Kidney epithelial cell (primary cell): ENCODE measurements around the gene JMJD1C. TPM values are rescaled to one million over a fixed set of nuclear protein-coding genes. Genes with fewer than 3 reads are reported as not detected.

Experiments
- DNase-seq: peaks from one replicate; pipeline ENCODE4 v3.0.0-alpha.2; 2010; ENCODE audit warnings: low read depth
- H3K27me3 ChIP-seq: 2 replicates; pipeline ENCODE4 v1.6.0; 2011; ENCODE audit warnings: low read length; ENCODE audit not compliant: control insufficient read depth, insufficient read depth
- H3K36me3 ChIP-seq: 2 replicates; pipeline ENCODE4 v1.5.1; 2011; ENCODE audit warnings: low read length; ENCODE audit not compliant: control insufficient read depth, insufficient read depth
- H3K4me3 ChIP-seq: 2 replicates; pipeline ENCODE4 v1.5.1; 2011; ENCODE audit warnings: low read depth, mild to moderate bottlenecking, control low read depth, low read length
- total RNA-seq: library from RNA; depleted of rRNA; stranded (reverse); fragments of >200 nt; gene quantifications from 2 replicates; pipeline ENCODE4 v1.2.3, GENCODE V29; 2015
- TF ChIP-seq, protein P1 (sequence below): IDR thresholded peaks from 2 replicates; pipeline ENCODE4 v1.5.1; 2011; ENCODE audit warnings: mild to moderate bottlenecking, moderate library complexity, low read length, control low read depth, inconsistent platforms; ENCODE audit not compliant: insufficient read depth, poor library complexity, severe bottlenecking

Gene JMJD1C
- total RNA-seq, 1 donor from 2014 or later, result 90.3 TPM

DNA sequence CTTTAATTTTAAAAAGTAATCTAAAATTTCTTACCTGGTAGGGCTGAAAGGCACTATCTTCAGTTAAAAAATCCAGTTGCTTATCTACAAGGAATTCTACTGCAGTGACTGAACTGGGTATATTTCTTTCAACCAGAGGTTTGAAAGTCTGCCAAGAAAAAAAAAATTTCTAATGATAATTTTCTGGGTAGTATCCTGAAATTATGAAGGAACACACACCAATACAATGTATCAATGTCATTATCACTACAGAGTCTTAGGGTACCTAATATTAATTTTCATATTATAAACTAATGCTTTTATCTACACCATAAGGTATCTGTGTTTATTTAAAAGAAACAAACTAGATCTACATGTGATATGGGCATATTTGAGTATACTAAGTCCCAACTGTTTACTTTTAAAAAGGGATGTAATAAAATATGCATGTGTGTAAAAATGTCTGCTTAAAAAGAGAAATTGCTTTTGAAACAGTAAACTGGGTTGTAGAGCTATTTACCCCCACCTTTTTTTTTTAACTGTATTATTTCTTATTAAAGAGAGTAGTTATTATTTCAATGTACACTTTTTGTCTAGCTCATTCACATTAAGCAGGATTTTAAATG, 201.1 kb downstream of the JMJD1C start:
- Histone ChIP-seq H3K4me3 (peak overlapping the region; percentile 54), H3K27me3 (no peaks in the 10 kb centered on the region), H3K36me3 (no peaks in the 10 kb centered on the region)
- no peak for DNase-seq
- TF ChIP-seq, protein P1, sequence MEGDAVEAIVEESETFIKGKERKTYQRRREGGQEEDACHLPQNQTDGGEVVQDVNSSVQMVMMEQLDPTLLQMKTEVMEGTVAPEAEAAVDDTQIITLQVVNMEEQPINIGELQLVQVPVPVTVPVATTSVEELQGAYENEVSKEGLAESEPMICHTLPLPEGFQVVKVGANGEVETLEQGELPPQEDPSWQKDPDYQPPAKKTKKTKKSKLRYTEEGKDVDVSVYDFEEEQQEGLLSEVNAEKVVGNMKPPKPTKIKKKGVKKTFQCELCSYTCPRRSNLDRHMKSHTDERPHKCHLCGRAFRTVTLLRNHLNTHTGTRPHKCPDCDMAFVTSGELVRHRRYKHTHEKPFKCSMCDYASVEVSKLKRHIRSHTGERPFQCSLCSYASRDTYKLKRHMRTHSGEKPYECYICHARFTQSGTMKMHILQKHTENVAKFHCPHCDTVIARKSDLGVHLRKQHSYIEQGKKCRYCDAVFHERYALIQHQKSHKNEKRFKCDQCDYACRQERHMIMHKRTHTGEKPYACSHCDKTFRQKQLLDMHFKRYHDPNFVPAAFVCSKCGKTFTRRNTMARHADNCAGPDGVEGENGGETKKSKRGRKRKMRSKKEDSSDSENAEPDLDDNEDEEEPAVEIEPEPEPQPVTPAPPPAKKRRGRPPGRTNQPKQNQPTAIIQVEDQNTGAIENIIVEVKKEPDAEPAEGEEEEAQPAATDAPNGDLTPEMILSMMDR, result no peak

DNA sequence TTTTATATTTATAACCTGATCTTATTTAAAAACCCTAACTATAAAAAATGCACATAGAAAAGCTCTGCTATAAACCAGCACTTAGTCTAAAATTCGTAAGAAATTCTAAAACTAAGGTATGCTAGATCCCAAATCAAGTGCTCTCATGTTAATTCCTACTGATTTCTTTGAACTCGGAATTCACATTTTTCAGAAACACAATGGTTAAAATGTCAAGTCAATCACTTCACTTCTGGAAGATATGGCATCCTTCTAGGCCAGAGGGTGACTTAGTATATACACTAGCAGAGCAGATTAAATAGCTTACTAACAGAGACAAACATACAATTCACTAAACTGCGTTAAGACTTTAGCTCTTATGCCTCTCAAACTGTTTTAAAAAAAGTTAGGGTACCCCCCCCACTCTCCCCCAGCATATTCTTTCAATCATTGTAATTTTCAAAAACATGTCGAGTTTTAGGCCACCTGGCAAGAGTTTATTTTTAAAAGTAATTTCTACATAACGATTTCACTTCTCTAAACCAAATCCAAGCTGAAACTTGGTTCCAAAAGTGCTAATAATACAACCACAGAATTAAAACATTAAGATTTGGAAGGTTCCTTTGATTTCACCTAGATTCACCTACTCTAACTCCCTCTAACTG, 203.2 kb downstream of the JMJD1C start:
- H3K4me3 ChIP-seq, result no peak overlapping the region
- TF ChIP-seq, protein P1, result no peak
- no peaks in the 10 kb centered on the region for H3K36me3 ChIP-seq
- no peak for DNase-seq
- H3K27me3 ChIP-seq, result no peaks in the 10 kb centered on the region

DNA sequence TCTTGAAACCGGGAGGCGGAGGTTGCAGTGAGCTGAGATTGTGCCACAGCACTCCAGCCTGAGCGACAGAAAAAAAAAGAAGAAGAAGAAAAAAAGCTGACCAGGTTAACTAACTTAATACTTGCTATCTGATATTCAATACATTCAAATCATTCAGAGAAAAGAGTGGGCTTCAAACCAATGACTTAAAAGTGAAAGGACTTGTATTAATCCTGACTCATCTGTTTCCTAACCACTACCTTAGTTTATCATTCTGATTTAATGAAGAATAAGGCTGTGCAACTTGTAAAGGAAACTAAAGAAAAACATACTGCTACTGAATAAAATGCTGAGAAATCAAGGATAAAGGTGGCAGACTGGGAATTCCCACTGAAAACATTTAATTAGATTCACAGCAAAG, 204.3 kb downstream of the JMJD1C start:
- no peaks in the 10 kb centered on the region for H3K36me3 ChIP-seq
- no peaks in the 10 kb centered on the region for H3K27me3 ChIP-seq
- DNase-seq, result no peak

DNA sequence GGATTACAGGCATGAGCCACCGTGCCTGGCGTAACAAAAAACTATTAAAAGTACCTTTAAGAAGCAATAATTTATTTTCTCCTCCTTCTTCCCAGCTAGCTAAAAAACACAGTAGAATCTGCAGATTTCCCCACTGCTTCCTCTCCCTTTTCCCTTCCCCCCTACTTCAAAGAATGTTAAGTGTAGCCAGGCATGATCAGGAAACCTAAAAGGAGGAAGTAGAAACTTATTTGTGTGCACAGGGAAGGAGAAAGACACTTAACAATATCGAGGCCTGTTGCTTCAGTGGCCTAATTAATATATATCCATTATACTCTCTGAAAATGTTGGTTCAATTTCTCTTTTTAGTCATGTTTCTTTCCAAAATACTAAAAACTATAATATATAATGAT, 204.9 kb downstream of the JMJD1C start:
- Histone ChIP-seq H3K4me3 (no peak overlapping the region), H3K27me3 (no peaks in the 10 kb centered on the region), H3K36me3 (no peaks in the 10 kb centered on the region)
- DNase-seq, result no peak
- TF ChIP-seq, protein P1, result no peak

More for the DNA sequence above, 204.3 kb downstream of the JMJD1C start:
- TF ChIP-seq, protein P1, result no peak
- no peak overlapping the region for H3K4me3 ChIP-seq

DNA sequence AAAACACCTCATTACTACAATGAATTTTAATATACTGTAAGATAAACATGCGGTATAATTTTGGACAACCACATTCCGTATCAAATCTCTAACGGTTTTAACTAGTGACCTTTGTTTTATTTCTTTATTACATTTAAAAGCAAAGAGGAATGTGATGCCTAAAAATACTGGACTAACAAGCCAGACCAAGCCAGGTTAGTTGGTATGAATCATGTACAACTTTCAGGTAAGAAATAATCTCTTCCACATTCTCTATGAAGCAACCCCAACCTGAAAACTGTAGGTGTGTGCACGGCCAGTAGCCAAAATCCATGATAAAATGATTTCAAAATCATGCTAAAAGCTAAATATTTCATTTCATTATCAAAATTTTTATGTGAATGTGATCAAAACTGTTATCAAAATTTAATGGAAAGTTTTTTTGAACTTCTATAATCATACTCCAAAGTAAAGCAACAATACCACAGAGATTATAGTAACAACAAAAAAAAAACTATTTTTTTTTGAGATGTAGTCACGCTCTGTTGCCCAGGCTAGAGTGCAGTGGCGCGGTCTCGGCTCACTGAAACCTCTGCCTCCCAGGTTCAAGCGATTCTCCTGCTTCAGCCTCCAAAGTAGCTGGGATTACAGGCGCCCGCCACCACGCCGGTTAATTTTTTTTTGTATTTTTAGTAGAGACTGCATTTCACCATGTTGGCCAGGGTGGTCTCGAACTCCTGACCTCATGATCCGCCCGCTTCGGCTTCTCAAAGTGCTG, 205.5 kb downstream of the JMJD1C start:
- no peaks in the 10 kb centered on the region for H3K36me3 ChIP-seq
- TF ChIP-seq, protein P1, result no peak
- DNase-seq, result no peak
- no peaks in the 10 kb centered on the region for H3K27me3 ChIP-seq
- H3K4me3 ChIP-seq, result no peak overlapping the region
